HG03378 (cell line): Measurements from ENCODE around the gene QSER1.
"Not testable (repeated sequence)": the region's sequence is repeated elsewhere in the genome, so short reads cannot be mapped to it uniquely, and the experiment has no call there.

Experiments
- ATAC-seq: cut with Tn5 transposase; IDR thresholded peaks from one replicate; pipeline ENCODE4 v1.9.1; 2021; ENCODE audit warnings: mild to moderate bottlenecking, moderate library complexity; ENCODE audit not compliant: unreplicated experiment

The QSER1 gene

DNA sequence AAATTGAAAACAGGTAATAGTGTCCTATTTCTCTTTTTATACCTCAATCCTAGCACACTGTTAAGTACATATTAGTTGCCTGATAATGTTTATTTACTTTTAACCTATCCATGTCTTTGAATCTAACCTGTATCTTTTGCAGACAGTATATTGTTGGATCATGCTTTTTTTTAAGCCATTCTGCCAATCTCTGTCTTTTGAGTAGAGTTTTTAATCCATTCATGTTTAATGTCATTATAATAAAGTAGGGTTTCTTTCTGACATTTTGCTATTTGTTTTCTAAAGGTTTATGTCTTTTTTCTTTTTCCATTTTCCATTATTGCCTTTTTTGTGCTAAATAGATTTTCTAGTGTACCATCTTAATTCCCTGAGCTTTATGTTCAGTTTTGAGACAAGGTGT lies 99.3 kb downstream of the QSER1 start:
- no peak for ATAC-seq

DNA sequence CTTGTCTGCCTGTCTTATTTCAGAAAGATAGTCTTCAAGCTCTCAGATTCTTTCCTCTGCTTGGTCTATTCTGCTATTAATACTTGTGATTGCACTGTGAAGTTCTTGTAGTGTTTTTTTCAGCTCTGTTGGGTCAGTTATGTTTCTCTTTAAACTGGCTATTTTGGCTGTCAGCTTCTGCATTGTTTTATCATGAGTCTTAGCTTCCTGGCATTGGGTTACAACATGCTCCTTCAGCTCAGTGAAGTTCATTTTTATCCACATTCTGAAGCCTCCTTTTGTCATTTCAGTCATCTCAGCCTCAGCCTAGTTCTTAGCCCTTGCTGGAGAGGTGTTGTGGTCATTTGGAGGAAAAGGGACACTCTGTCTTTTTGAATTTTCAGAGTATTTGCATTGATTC lies 107.6 kb downstream of the QSER1 start:
- no peak for ATAC-seq

DNA sequence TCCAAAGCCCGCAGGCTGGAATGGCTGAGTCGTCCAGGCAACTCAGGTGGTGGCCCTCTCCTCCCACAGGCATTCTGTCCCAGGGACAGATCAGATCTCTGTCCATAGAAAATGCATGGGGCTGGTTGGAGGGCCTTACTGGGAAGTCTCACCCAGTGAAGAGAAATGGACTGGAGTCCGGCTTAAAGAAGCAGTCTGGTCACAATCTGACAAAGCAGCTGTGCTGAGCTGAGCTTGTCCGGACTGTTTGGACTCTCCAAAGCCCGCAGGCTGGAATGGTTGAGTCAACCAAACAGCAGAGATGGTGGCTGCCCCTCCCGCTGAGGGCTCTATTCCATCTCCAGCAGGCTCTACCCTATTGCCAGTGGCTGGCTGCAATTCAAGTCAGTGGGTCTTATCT lies 108.7 kb downstream of the QSER1 start:
- ATAC-seq = no peak

DNA sequence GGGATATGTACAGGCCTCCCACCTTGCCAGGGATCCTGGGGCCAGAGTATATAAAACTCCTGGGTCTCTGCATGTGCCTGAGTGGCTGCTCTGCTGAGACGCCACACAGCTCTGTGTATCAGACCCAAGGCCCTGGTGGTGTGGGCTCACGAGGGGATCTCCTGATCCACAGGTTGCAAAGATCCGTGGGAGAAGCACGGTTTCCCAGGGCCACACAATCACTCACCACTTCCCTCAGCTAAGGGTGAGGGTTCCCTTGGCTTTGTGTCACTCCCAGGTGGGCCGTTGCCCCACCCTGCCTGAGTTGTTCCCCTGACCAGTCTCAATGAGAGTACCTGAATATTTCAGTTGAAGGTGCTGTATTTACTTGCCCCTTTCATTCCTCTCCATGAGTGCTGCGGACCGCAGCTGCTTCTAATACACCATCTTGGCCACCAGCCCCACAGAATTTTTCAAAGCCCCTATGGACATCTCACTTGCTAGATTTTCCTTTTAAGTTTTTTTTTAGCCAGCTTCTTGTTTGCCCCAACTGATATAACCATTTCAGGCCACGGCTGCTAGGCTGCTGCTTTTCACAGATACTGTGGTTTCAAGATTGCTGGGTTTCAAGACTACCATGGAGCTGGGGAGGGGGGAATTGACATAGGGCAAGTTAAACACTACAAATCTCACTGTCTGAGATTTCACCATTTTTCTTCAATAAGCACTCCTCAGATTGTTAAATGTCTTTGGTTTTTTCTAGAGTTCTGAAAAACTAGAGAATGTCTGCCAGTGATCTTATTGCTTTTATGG lies 109.3 kb downstream of the QSER1 start:
- no peak for ATAC-seq

DNA sequence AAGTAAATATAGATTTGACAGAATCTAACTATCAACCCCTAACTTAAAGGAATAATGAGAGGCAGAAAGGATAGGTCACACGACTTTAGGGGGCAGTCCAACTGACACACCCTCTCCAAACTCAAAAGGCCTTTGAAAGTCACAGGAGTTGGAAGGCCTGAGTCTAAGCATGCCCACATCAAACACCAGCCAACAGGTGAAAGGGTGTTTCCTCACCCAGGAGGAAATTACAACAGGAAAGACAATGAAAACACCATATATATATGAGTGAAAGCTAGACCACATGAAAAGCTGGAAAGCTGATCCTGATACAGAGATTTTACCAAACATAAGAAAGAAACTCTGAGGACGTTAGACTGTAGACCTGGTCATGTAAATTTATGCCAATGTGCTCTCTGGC lies 112.6 kb downstream of the QSER1 start:
- ATAC-seq = no peak

DNA sequence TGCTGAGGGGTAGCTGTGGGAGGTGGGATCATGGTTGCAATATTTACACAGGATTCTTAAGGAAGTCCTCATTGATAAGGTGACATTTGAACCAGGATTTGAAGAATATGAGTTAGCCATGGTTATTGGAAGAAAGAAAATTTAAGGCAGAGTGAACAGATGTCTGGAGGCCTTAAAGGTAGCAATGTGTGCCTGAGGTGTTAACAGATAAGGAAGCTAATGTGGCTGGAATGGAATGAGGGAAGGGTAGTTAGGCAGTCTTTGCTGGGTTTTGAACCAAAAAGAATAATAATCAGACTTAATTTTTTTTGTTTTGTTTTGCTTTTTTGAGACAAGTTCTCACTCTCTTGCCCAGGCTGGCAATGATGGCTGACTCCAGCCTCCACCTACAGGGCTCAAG lies 113.4 kb downstream of the QSER1 start:
- no peak for ATAC-seq

DNA sequence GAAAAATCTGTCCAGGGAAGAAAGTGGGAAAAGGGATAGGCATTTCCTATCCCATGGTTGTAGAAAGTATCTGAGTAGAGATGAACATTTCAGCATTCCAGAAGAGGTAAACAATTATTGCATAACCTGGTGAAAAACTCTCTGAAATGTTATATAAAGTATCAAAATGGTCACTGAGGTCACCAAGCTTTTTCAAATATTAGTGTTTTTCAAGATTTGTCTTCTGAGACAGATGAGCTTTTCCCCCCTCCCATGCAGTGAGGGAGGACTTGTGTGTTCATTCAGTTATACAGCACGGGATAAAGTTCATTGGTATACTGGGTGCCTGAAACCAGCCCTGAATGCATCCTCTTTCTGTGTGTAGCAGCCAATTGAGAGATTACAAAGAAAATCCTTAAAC lies 121.1 kb downstream of the QSER1 start:
- ATAC-seq = no peak

DNA sequence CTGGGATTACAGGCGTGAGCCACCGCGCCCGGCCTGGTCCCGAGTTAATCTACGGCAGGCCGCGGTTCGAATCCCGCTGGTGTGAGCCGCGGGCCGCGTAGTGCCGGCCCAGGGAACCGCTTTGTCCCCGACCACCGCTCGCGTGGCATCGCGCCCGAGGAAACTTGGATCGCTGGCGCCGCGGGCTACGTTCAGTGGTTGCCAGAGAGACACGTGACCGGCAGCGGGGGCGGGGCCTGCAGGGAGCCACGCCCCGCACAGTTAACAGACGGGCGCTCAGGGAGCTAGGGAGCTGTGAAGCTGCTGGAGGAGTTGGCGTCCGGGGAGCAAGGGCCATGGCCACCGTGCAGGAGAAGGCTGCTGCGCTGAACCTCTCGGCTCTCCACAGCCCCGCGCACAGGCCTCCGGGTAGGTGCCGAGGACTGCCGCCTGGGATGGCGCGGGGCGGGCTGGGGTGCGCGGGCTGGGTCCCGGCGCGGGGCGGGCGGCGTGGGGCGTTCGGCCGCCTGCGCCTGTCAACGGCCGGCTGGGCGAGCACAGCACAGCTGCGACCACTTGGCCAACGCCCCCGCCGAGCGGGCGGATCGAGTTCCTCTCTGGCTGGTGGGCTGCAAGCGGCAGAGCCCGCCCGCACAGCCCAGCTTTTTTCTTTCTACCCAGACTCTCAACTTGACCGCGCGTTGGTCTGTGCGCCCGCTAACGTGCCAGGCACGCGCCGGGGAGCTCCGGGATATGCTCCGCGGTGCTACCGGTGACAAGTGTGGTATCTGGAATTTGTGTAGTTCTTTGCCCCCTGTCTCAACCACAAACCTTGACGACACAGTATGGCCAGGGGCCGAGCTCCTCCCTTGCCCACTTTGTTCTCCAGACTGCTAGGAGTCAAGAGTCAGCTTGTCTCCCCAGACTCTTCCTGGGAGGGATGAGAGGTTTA lies 123.3 kb downstream of the QSER1 start, which contains the start of gene DEPDC7:
Gene DEPDC7, plus strand, starts transcription at position 258 of the 931 bp plus-strand sequence. Its CDS starts 78 bp downstream, at position 336.
- ATAC-seq = peak; percentile 63

DNA sequence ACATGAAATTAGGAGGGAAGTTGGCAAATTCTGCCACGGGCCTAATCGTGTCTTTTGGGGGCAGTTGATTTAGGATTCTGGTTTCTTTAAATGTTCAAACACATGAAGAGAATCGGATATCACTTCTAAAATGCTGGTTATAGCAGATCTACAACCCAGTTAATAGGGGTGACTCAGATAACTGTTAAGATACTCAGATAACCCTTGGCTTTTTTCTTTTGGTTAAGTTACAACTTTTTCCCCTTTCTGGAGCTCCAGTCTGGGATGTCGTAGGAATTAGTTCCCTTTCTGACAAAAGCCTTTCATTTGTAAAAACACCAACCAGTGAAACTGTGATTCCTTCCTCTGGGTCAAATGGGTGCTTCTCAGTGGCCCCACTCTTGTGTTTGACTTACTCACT lies 124.0 kb downstream of the QSER1 start:
- no peak for ATAC-seq

DNA sequence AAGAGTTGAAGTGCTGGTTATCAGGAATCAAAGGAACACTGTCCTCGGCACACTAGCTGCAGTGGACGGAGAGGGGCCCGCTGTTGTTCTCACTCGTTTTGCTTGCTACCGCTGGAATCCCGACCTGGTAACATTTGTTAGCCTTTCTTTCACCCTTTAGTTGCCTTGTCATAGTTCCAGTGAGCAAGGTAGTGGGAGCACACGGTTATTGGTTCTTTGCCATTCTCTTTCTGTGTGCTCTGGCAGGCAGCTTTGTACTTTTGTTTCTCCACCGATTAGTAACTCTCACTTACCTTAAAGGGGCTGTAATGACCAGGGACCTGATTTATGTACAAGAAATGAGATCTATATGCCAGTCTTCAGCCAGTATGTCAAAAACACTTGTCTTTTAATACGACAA lies 124.9 kb downstream of the QSER1 start:
- no peak for ATAC-seq

DNA sequence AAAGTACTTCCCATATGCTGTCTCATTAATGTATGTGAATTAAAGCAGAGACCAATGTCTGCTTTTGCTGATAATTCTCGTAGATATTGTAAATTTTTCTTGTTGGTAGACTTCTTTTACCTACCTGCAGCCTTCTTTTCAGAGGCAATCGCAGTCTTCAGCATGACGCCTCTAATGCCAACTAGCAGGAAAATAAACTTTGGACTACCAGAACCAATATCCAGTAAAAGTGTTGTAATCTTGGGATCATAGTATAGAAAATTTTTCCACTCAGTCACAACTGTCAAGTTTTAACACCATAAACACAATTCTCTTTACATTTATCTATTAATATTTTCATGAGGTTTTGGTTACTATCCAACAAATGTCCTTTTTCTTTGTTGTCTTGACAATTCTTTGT lies 125.4 kb downstream of the QSER1 start:
- ATAC-seq = no peak

DNA sequence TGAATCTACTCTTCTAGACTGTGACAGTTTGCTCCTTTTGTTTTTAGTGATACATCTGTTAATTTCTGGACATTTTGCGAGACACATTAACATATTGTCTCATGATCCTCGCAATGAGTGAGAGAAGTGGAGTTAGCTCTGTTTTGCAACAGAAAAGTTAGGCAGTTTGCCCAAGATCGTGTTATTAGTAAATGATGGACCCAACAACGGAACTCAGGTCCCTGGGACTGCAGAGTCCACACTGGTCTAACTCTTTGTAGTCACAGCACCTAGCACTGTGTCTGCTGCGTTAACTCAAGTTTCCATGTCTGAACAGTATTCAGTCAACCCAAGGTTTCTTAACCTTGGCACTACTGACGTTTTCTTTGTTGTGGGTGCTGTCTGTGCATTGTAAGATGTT lies 126.2 kb downstream of the QSER1 start:
- no peak for ATAC-seq

DNA sequence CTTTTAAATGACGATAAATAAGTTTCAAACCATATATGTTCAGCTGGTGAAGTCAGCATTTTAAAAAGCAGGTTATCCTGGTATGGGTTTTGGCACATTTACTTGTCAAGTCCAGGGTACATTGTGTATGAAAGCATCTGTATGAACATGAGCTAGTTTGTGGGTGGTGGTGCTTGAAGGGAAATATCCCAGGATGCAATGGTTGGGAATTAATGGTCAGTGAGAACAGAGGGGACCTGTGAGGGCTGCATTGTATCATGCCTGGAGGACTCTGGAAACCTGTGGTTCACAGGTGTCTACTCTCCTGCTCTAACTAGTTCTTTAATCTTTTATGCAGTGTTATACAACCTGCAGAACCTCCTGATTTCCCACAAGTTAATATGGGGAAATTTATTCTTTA lies 128.9 kb downstream of the QSER1 start:
- no peak for ATAC-seq

DNA sequence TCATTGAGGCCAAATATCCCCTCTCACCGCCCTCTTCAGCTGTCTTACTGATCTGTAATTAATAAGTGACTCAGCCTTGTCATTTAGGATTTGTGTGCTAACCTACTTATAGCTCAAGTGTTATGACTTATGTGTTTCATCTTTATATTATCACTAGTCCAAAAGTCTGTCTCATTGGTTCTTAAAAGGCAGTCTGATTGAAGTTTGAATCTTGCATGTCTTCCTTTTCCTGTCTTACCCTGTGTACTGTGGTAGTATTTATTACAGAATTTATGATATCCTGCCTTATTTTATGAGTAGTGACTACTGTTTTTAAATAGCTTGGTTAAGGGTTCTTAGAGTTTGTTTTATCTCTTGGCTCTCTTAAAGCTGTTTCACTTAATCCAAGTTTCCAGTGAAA lies 129.3 kb downstream of the QSER1 start:
- no peak for ATAC-seq

DNA sequence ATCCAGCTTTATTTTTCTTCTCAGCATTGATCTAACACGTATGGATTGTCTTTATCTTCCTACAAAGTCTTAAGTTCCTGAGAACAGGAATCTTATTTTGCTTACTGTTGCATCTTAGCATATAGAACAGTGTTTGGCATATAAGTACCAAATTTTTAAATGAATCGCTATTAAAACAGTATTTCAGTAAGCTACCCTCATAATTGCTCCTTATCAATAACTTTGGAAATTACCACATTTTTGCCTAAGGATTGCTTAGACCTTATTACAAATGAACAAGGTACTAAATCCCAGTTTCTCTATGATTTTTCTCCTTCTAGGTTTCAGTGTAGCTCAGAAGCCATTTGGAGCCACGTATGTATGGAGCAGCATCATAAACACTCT lies 132.7 kb downstream of the QSER1 start:
- ATAC-seq = no peak

DNA sequence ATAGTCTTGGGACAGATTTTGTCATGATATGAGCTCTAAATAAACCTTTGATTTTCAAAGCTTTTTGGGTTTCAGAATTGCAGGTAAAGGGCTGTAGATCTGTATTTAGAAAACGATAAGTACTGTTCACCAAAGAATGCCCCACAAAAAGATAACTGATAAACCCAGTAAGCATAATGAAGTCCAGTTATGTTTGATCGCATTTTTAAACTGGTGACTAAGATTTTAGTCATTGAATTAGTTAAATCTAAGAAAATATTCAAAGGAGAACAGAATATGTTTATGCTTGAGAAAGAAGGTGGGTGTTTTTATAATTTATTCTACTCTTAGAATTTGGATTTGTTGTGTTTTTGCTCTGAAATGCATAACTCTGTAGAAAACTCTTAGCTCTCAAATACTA lies 134.6 kb downstream of the QSER1 start:
- ATAC-seq = no peak

DNA sequence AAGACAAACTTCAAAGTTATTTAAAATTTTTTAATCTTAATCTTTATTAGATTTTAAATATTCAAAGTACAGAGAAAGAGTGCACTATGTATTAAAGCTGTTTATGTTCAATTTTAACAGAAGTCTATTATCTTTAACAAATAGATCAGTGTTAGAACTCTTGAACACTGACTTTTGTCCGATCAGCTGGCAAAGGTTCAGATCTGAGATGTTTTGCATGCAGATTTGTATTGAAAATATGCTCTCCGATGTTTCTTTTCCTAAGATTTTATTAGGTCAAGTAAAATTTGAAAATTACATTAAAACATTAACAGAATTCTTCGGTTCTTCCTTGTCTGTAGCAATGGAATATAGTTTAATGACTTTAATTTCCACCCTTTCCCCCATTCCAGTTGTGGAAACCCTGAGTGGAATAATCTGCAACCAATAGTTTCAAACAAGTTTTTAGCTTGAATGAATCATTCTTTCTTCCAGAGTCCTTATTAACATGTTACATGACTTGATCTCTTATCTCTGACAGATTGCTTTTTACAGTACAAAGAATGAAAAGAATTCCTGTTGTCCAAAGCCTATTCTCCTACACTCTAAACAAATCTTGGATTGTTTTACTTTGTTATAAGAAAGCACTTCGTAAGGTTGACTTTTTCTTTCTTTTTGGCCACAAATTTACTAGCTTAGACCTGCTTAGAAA lies 135.4 kb downstream of the QSER1 start:
- no peak for ATAC-seq

DNA sequence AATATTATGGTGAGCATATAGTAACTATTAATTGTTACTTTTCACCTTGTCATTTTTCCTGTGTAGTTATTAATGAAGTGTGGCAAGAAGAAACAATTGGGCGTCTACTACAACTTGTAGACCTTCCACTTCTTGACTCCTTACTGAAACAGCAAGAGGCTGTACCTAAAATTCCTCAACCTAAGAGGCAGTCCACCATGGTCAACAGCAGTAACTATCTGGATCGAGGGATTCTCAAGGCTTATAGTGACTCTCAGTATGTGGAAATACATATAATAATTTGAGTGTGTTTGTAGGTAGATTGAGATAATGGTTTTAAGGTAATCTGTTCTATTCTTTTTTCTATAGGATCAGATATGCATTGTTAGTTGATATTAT lies 135.9 kb downstream of the QSER1 start:
- ATAC-seq = no peak

DNA sequence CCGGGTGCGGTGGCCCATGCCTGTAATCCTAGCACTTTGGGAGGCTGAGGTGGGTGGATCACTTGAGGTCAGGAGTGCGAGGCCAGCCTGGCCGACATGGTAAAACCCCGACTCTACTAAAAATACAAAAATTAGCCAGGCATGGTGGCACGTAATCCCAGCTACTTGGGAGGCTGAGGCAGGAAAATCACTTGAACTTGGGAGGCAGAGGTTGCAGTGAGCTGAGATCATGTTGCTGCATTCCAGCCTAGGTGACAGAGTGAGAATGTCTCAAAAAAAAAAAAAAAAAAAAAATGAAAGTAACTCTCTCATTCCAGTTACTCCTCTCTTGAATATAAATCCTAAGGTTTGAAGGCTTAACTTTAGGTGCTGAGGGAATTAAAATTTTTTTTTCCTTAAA lies 136.6 kb downstream of the QSER1 start:
- ATAC-seq = not testable (repeated sequence)
